Astrocyte of the cerebellum (primary cell): Measurements from ENCODE around the gene GSG1L2.

Experiments used
- DNase-seq: peaks from one replicate; pipeline ENCODE4 v3.0.0-alpha.2; 2011; ENCODE audit warnings: low read depth
- H3K4me3 ChIP-seq: 2 replicates; pipeline ENCODE4 v1.5.1; 2011; ENCODE audit warnings: mild to moderate bottlenecking, low read depth, low read length, moderate library complexity
- in situ Hi-C: cut with HindIII; loops from 2 replicates; pipeline ENCODE4 v1.10.0; 2017; ENCODE audit warnings: low sequenced_read_pairs
- TF ChIP-seq, protein P1 (sequence below): IDR thresholded peaks from 2 replicates; pipeline ENCODE4 v1.5.1; 2012; ENCODE audit warnings: low read length, low read depth, moderate library complexity, mild to moderate bottlenecking; ENCODE audit errors: missing control alignments

The GSG1L2 gene

DNA sequence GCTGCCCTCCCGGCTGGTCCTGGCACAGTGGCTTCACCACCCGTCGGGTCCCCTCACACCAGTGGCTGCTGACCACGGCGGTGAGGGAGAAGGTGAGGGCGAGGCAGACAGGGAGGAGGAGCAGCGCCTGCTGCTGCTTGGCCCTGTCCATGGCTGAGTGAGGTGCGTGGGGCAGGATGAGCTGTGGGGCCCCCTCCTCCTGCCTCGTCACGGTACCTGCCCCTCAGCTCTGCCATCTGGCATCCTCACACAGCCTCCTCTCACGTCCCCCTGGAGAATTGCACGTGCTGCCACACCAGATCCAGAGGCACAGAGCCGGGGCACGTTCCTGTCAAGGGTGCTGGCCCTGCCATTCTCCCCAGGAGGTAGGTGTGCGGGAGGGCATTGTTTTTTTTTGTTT, at the start of gene GSG1L2:
Gene GSG1L2, minus strand, starts transcription at position 159 of the 400 bp plus-strand sequence. Its CDS starts 8 bp downstream, at position 151.
- no peak within 1 kb of the TSS for H3K4me3 ChIP-seq
- TF ChIP-seq, protein P1, sequence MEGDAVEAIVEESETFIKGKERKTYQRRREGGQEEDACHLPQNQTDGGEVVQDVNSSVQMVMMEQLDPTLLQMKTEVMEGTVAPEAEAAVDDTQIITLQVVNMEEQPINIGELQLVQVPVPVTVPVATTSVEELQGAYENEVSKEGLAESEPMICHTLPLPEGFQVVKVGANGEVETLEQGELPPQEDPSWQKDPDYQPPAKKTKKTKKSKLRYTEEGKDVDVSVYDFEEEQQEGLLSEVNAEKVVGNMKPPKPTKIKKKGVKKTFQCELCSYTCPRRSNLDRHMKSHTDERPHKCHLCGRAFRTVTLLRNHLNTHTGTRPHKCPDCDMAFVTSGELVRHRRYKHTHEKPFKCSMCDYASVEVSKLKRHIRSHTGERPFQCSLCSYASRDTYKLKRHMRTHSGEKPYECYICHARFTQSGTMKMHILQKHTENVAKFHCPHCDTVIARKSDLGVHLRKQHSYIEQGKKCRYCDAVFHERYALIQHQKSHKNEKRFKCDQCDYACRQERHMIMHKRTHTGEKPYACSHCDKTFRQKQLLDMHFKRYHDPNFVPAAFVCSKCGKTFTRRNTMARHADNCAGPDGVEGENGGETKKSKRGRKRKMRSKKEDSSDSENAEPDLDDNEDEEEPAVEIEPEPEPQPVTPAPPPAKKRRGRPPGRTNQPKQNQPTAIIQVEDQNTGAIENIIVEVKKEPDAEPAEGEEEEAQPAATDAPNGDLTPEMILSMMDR, result no peak
- DNase-seq, result no peak
- in situ Hi-C loops, result no loop called here

- no peak overlapping the region for H3K4me3 ChIP-seq
- TF ChIP-seq, protein P1, result no peak
- no peak for DNase-seq
- in situ Hi-C loops, result no loop called here
Observed at GRCh38 chr17:9868552-9868951, 46.7 kb upstream of the GSG1L2 start.

- in situ Hi-C loops, result no loop called here
- TF ChIP-seq, protein P1, result no peak
- no peak for DNase-seq
- no peak overlapping the region for H3K4me3 ChIP-seq
Observed at GRCh38 chr17:9865586-9865985, 43.7 kb upstream of the GSG1L2 start.

GRCh38 chr17:9862949-9863348, 41.1 kb upstream of the GSG1L2 start:
- DNase-seq, result no peak
- TF ChIP-seq, protein P1, result no peak
- H3K4me3 ChIP-seq, result no peak overlapping the region
- in situ Hi-C loops, result no loop called here

DNA sequence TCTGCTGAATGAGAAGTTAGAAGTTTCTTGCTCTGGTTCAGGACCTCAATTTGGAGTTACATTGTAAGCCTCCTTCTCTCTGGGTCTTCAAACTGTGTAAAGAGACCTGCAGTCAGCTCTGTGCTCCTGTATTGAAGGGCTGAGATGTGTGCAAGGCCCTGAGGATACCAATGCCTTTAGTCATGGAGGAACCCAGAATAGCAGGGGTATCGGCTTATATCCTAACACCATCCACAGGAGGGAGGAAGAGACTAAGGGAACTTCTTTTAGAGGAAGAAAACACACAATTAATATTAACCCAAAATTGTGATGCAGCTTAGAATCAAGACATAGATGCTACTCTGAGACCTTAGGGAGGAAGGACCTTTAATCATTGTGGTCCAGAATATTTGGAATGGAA, 40.3 kb upstream of the GSG1L2 start:
- in situ Hi-C loops, result no loop called here
- TF ChIP-seq, protein P1, result no peak
- DNase-seq, result no peak
- H3K4me3 ChIP-seq, result no peak overlapping the region

GRCh38 chr17:9860851-9861250, 39.0 kb upstream of the GSG1L2 start:
- in situ Hi-C loops, result no loop called here
- no peak for DNase-seq

More at GRCh38 chr17:9860851-9861250, 39.0 kb upstream of the GSG1L2 start:
- H3K4me3 ChIP-seq, result no peak overlapping the region
- TF ChIP-seq, protein P1, result no peak
